HEK293 (cell line): ENCODE data around the gene ZNF236.

ENCODE experiments used
- CTCF ChIA-PET: fragments of 350-600 bp; formaldehyde crosslinking; extraction: SDS; loops from one replicate; lab custom pipeline; 2021; ENCODE audit warnings: antibody characterized with exemption; lab: Yijun Ruan, JAX
- POLR2A ChIA-PET: fragments of 300-600 bp; formaldehyde crosslinking; extraction: SDS; loops from one replicate; lab custom pipeline; 2020; ENCODE audit warnings: antibody characterized with exemption, inconsistent platforms; lab: Yijun Ruan, JAX
- H3K27ac ChIP-seq: fragments of 200-500 bp; sonication (Bioruptor generic); 2 replicates; pipeline ENCODE4 v1.5.1; 2014; ENCODE audit warnings: low read depth, low read length, control low read depth, inconsistent platforms; ENCODE audit errors: extremely low read depth
- H3K36me3 ChIP-seq, 2 experiments: fragments of 200-500 bp in 1 of 2; sonication (Bioruptor generic) in 1 of 2; 1 replicate in 1 of 2; 2 replicates in 1 of 2; pipeline ENCODE4 v1.5.1; 2014 to 2017; ENCODE audit warnings: inconsistent platforms in 2 of 2, low read length in 2 of 2; ENCODE audit not compliant: control insufficient read depth in 2 of 2, insufficient read depth in 1 of 2
- H3K4me1 ChIP-seq: fragments of 200-500 bp; sonication (Bioruptor generic); 2 replicates; pipeline ENCODE4 v1.5.1; 2014; ENCODE audit warnings: mild to moderate bottlenecking, low read length, inconsistent platforms; ENCODE audit not compliant: control insufficient read depth, insufficient read depth
- H3K4me3 ChIP-seq: 2 replicates; pipeline ENCODE4 v1.5.1; 2011; ENCODE audit warnings: low read depth, mild to moderate bottlenecking, control low read depth, low read length, moderate library complexity
- H3K9me3 ChIP-seq: fragments of 200-500 bp; sonication (Bioruptor generic); 2 replicates; pipeline ENCODE4 v1.5.1; 2014; ENCODE audit warnings: low read depth, low read length, inconsistent platforms; ENCODE audit not compliant: control insufficient read depth, insufficient read depth
- AEBP2 ChIP-seq: fragments of 450-650 bp; formaldehyde crosslinking; IDR thresholded peaks from 2 replicates; pipeline ENCODE4 v1.5.1; 2016; ENCODE audit warnings: missing biosample characterization, missing genetic modification characterization, borderline replicate concordance
- HOXC10 ChIP-seq: sonication (generic); formaldehyde crosslinking; IDR thresholded peaks from 2 replicates; pipeline ENCODE4 v1.8.1; 2023; ENCODE audit warnings: mild to moderate bottlenecking, missing genetic modification reagents
- HOXD13 ChIP-seq: sonication (generic); formaldehyde crosslinking; IDR thresholded peaks from 2 replicates; pipeline ENCODE4 v1.8.0; 2022; ENCODE audit warnings: missing genetic modification reagents, borderline replicate concordance
- KLF17 ChIP-seq: fragments of 450-650 bp; formaldehyde crosslinking; IDR thresholded peaks from 2 replicates; pipeline ENCODE4 v1.5.1; 2016; ENCODE audit warnings: missing biosample characterization, missing genetic modification characterization
- KLF9 ChIP-seq: fragments of 450-650 bp; formaldehyde crosslinking; IDR thresholded peaks from 2 replicates; pipeline ENCODE4 v1.5.1; 2016; ENCODE audit warnings: missing biosample characterization, missing genetic modification characterization, low read depth
- OSR2 ChIP-seq: fragments of 450-650 bp; formaldehyde crosslinking; IDR thresholded peaks from 2 replicates; pipeline ENCODE4 v1.5.1; 2016; ENCODE audit warnings: missing biosample characterization, missing genetic modification characterization
- OVOL3 ChIP-seq: fragments of 450-650 bp; formaldehyde crosslinking; IDR thresholded peaks from 2 replicates; pipeline ENCODE4 v1.5.1; 2016; ENCODE audit warnings: missing biosample characterization, missing genetic modification characterization
- SP3 ChIP-seq: fragments of 450-650 bp; formaldehyde crosslinking; IDR thresholded peaks from 2 replicates; pipeline ENCODE4 v1.5.1; 2016; ENCODE audit warnings: missing biosample characterization, missing genetic modification characterization
- SP7 ChIP-seq: fragments of 450-650 bp; formaldehyde crosslinking; IDR thresholded peaks from 2 replicates; pipeline ENCODE4 v1.5.1; 2016; ENCODE audit warnings: missing biosample characterization, missing genetic modification characterization
- ZBTB8A ChIP-seq: fragments of 450-650 bp; formaldehyde crosslinking; IDR thresholded peaks from 2 replicates; pipeline ENCODE4 v1.5.1; 2016; ENCODE audit warnings: missing biosample characterization, missing genetic modification characterization
- ZNF174 ChIP-seq: fragments of 450-650 bp; formaldehyde crosslinking; IDR thresholded peaks from 2 replicates; pipeline ENCODE4 v1.5.0; 2017; ENCODE audit warnings: missing biosample characterization, mild to moderate bottlenecking, missing genetic modification characterization
- ZNF274 ChIP-seq, 2 experiments: fragments of 200-500 bp in 1 of 2; fragments of 450-650 bp in 1 of 2; sonication (Bioruptor generic) in 1 of 2; formaldehyde crosslinking in 1 of 2; IDR thresholded peaks; 2 replicates each; pipeline versions ENCODE4 v1.5.1 to v1.6.1; 2014 to 2016; ENCODE audit warnings: borderline replicate concordance in 1 of 2, inconsistent platforms in 1 of 2, low read length in 1 of 2, missing biosample characterization in 1 of 2, missing genetic modification characterization in 1 of 2
- ZNF292 ChIP-seq: fragments of 450-650 bp; formaldehyde crosslinking; IDR thresholded peaks from 2 replicates; pipeline ENCODE4 v1.5.1; 2016; ENCODE audit warnings: low read depth, missing biosample characterization, missing genetic modification characterization, borderline replicate concordance
- ZNF302 ChIP-seq: fragments of 450-650 bp; formaldehyde crosslinking; IDR thresholded peaks from 2 replicates; pipeline ENCODE4 v1.5.1; 2016; ENCODE audit warnings: missing biosample characterization, missing genetic modification characterization, low read depth
- ZNF311 ChIP-seq: fragments of 450-650 bp; formaldehyde crosslinking; IDR thresholded peaks from 2 replicates; pipeline ENCODE4 v1.5.1; 2017; ENCODE audit warnings: missing biosample characterization, missing genetic modification characterization, borderline replicate concordance
- ZNF350 ChIP-seq: fragments of 450-650 bp; formaldehyde crosslinking; IDR thresholded peaks from 2 replicates; pipeline ENCODE4 v1.5.0; 2017; ENCODE audit warnings: missing biosample characterization, mild to moderate bottlenecking, missing genetic modification characterization
- ZNF354C ChIP-seq: fragments of 450-650 bp; formaldehyde crosslinking; IDR thresholded peaks from 2 replicates; pipeline ENCODE4 v1.5.1; 2016; ENCODE audit warnings: missing biosample characterization, missing genetic modification characterization, low read depth, borderline replicate concordance
- ZNF37A ChIP-seq: fragments of 450-650 bp; IDR thresholded peaks from 2 replicates; pipeline ENCODE4 v1.5.1; 2018; ENCODE audit warnings: missing biosample characterization, missing genetic modification characterization
- ZNF555 ChIP-seq: fragments of 450-650 bp; formaldehyde crosslinking; conservative IDR thresholded peaks from 2 replicates; pipeline ENCODE4 v1.5.1; 2017; ENCODE audit warnings: missing biosample characterization, mild to moderate bottlenecking, missing genetic modification characterization, inconsistent platforms
- ZNF670 ChIP-seq: fragments of 450-650 bp; formaldehyde crosslinking; IDR thresholded peaks from 2 replicates; pipeline ENCODE4 v1.5.1; 2016; ENCODE audit warnings: missing biosample characterization, missing genetic modification characterization, low read depth
- ZNF791 ChIP-seq: fragments of 450-650 bp; formaldehyde crosslinking; IDR thresholded peaks from 2 replicates; pipeline ENCODE4 v1.5.1; 2016; ENCODE audit warnings: missing biosample characterization, missing genetic modification characterization
- ZNF830 ChIP-seq: fragments of 450-650 bp; IDR thresholded peaks from 2 replicates; pipeline ENCODE4 v1.5.0; 2018; ENCODE audit warnings: missing biosample characterization, missing genetic modification characterization, low read depth, mild to moderate bottlenecking, moderate library complexity

ZNF236 gene

GRCh38 chr18:76937597-76937996 is 115.2 kb downstream of the ZNF236 start:
- TF ChIP-seq ZNF37A (tag by site-specific recombination), result no peak
- no peak for TF ChIP-seq ZNF311
- TF ChIP-seq HOXD13 (CRISPR knock-in tag), result no peak
- no peak for TF ChIP-seq ZNF292 (tag by site-specific recombination)
- TF ChIP-seq OSR2 (tag by site-specific recombination), result no peak
- TF ChIP-seq KLF17, result no peak
- TF ChIP-seq SP3, result no peak
- TF ChIP-seq HOXC10 (CRISPR knock-in tag), result no peak
- CTCF ChIA-PET, result interaction anchor here (1.2 to 2.0 kb wide), 3 partner anchors 14 to 18 kb away, joined by 3 to 6 read pairs (median 3); no protein-coding TSS in a partner anchor
- H3K36me3 ChIP-seq, result peaks cover 13 to 61% of the 10 kb centered on the region in 2 experiments
- no peak overlapping the region for H3K27ac ChIP-seq
- H3K4me1 ChIP-seq, result no peaks in the 10 kb centered on the region
- H3K4me3 ChIP-seq, result no peak overlapping the region
- H3K9me3 ChIP-seq, result no peaks in the 10 kb centered on the region
- POLR2A ChIA-PET, result no interaction called here

- no peaks in the 10 kb centered on the region for H3K4me1 ChIP-seq
- H3K4me3 ChIP-seq, result no peak overlapping the region
- TF ChIP-seq ZNF555 (tag by site-specific recombination) (no peak), ZNF274 (IDR thresholded peaks at IDR 0.05; ENCODE audit: low read length) (no peak), ZNF274 (tag by site-specific recombination; IDR thresholded peaks at IDR 0.05; ENCODE audit: borderline replicate concordance) (no peak), SP7 (tag by site-specific recombination) (no peak), ZNF354C (tag by site-specific recombination) (no peak), ZNF791 (tag by site-specific recombination) (no peak), ZBTB8A (tag by site-specific recombination) (no peak), ZNF302 (tag by site-specific recombination) (no peak), OVOL3 (tag by site-specific recombination) (no peak), ZNF350 (tag by site-specific recombination) (no peak), ZNF830 (no peak), KLF9 (tag by site-specific recombination) (no peak), AEBP2 (tag by site-specific recombination) (no peak), ZNF174 (tag by site-specific recombination) (no peak)
- H3K27ac ChIP-seq, result no peak overlapping the region
- CTCF ChIA-PET, result interaction anchor here (0.6 to 1.2 kb wide), 3 partner anchors 19 to 45 kb away, joined by 3 read pairs; no protein-coding TSS in a partner anchor
- POLR2A ChIA-PET, result no interaction called here
- peaks cover 13 to 58% of the 10 kb centered on the region in 2 experiments for H3K36me3 ChIP-seq
- H3K9me3 ChIP-seq, result no peaks in the 10 kb centered on the region
Observed at GRCh38 chr18:76938619-76939018, 116.3 kb downstream of the ZNF236 start.

- ChIA-PET POLR2A (no interaction called here), CTCF (interaction anchor here (0.5 to 1.9 kb wide), 4 partner anchors 16 to 649 kb away, joined by 3 to 7 read pairs (median 4); no protein-coding TSS in a partner anchor)
- H3K4me1 ChIP-seq, result no peaks in the 10 kb centered on the region
- peaks cover 17 to 52% of the 10 kb centered on the region in 2 experiments for H3K36me3 ChIP-seq
- H3K9me3 ChIP-seq, result no peaks in the 10 kb centered on the region
- no peak overlapping the region for H3K4me3 ChIP-seq
- no peak for TF ChIP-seq ZNF670 (tag by site-specific recombination)
- H3K27ac ChIP-seq, result no peak overlapping the region
Observed at GRCh38 chr18:76941284-76941683, 118.9 kb downstream of the ZNF236 start.
